Lung (tissue), 16 donors: ENCODE results near the gene NLGN4Y. TPM values are rescaled to one million over a fixed set of nuclear protein-coding genes. Genes with fewer than 3 reads are reported as not detected.

Experiments
- ATAC-seq: fragments of 200-7000 bp; cut with Tn5 transposase; one replicate; pipeline ENCODE4 v1.9.1; 2020; ENCODE audit warnings: moderate number of reproducible peaks; ENCODE audit not compliant: insufficient read depth, low FRiP score
- DNase-seq, 3 donors: peaks; one replicate each; pipeline ENCODE4 v3.0.0-alpha.2; 2013 to 2017
- H3K27ac ChIP-seq, 2 donors: one replicate each; pipeline ENCODE4 v1.5.1; 2013; ENCODE audit warnings: mild to moderate bottlenecking in 2 of 2, moderate library complexity in 2 of 2, control low read depth in 1 of 2, inconsistent platforms in 1 of 2, low read depth in 1 of 2, low read length in 1 of 2
- H3K27me3 ChIP-seq, 3 donors: one replicate each; pipeline ENCODE4 v1.5.1; 2013; ENCODE audit warnings: low read length in 2 of 3; ENCODE audit not compliant: control insufficient read depth in 3 of 3, insufficient read depth in 3 of 3
- H3K36me3 ChIP-seq, 4 donors: one replicate each; pipeline ENCODE4 v1.5.1; 2013; ENCODE audit warnings: low read length in 4 of 4, mild to moderate bottlenecking in 1 of 4, moderate library complexity in 1 of 4; ENCODE audit not compliant: control insufficient read depth in 4 of 4, insufficient read depth in 4 of 4
- H3K4me1 ChIP-seq, 5 donors: one replicate each; pipeline ENCODE4 v1.5.1; 2013; ENCODE audit warnings: low read length in 5 of 5, mild to moderate bottlenecking in 2 of 5, moderate library complexity in 1 of 5; ENCODE audit not compliant: control insufficient read depth in 5 of 5, insufficient read depth in 5 of 5
- H3K4me3 ChIP-seq: one replicate; pipeline ENCODE4 v1.5.1; 2013; ENCODE audit warnings: mild to moderate bottlenecking, control low read depth, moderate library complexity
- H3K9ac ChIP-seq, 2 donors: one replicate each; pipeline ENCODE4 v1.5.1; 2013; ENCODE audit warnings: low read length in 2 of 2, control low read depth in 1 of 2; ENCODE audit not compliant: insufficient read depth in 1 of 2
- H3K9me3 ChIP-seq, 4 donors: one replicate each; pipeline ENCODE4 v1.5.1; 2013; ENCODE audit warnings: low read length in 3 of 4, mild to moderate bottlenecking in 1 of 4, moderate library complexity in 1 of 4; ENCODE audit not compliant: control insufficient read depth in 4 of 4, insufficient read depth in 3 of 4
- WGBS, 2 donors: extraction: QIAGEN DNeasy Blood & Tissue Kit; methylation state at CpG; one replicate each; pipeline ENCODE4 v1.1.7; 2013; 5-methylcytosine and 5-hydroxymethylcytosine counted together
- long read RNA-seq, 5 donors: transcript quantifications; one replicate each; lab custom pipeline, GENCODE V29; 2026
- polyA plus RNA-seq, 2 donors: library from polyadenylated mRNA; stranded (reverse); fragments of 200-250 nt; gene quantifications; one replicate each; pipeline ENCODE4 v1.2.1, GENCODE V29; 2013
- total RNA-seq, 2 donors: library from RNA; depleted of rRNA in 1 of 2; stranded (reverse); fragments of >200 nt in 1 of 2; gene quantifications; one replicate each; pipeline ENCODE4 v1.2.1, GENCODE V29; 2014 to 2021
- TF ChIP-seq, protein P1 (sequence below): IDR thresholded peaks from 2 replicates; pipeline ENCODE4 v1.5.1; 2012; ENCODE audit warnings: mild to moderate bottlenecking; ENCODE audit errors: control extremely low read depth, extremely low read depth
- donor health status: control.
- donor health status: control.
- donor health status: Bipolar disorder and iron deficiency.
- donor health status: healthy.
- donor health status: DM: yes; HTN: yes; CAD: no.

Gene NLGN4Y
- under 1 TPM in 1 of 2 donors, not detected in 1; 0.06 TPM for total RNA-seq
- 1 to 10 TPM in 1 of 2 donors, not detected in 1; 1.5 TPM for polyA plus RNA-seq
- long read RNA-seq, donor 1, result 0 reads
- long read RNA-seq, donor 2, result 0 reads
- long read RNA-seq, donor 3, result 0 reads
- long read RNA-seq, donor 4, partial matches to known transcripts, result 0 of 1 reads
- long read RNA-seq, donor 4, other reads (novel, unspliced or antisense), result 0 of 1 reads
- long read RNA-seq, donor 5, result 0 reads

DNA sequence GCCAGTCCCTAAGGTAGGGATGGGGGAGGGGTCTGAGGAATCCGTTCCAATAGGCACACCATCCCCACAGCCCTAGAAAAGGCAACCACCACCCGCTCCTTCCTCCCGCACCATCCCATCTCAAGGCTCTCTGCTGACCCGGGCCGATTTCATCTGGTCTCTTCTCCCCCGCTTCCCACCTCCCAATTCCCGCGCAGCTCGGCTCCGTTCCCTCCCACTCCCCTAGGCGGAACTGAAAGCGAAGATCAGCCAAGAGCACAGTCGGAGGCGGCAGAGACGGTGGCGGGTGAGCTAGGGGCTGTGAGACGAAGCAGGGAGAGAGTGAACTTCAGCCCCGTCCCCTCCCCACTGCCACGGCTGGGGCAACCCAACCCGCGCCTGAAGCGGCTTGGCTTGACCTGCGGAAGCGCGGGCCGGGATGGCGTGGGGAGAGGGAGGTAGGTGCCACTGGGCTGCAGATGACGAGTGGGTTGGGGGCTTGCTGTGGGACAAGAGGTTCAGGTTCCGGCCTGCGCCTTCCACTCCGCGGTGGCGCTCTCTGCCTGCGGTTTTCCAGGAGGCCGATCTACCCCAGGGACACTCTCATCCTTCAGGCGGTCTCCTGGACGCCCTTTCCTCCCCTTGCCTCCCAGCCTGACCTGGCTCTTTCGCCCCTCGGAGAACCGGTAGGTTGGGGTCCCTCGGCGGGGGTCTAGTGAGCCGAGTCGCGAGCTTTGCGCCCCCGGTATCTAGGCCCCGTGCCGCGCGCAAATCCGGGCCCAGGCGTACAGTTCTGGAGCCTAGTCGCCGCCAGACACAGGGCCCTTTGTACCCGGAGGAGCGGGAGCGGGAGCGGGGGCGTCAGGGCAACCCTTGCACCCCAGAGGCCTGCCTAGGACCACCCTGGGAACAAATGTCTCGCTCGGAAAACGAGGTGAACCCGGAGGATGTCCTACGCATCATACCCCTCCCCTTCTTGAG is at the start of gene NLGN4Y:
Gene NLGN4Y, plus strand, starts transcription at position 258 of the 960 bp plus-strand sequence. CDS start 97,591 bp downstream, outside the sequence.
- H3K27ac ChIP-seq, result no peak within 1 kb of the TSS
- no peaks in the 10 kb centered on the region for H3K9me3 ChIP-seq
- DNase-seq (peak in 1 of 3 donors; percentile 69), ATAC-seq (no peak)
- no peaks in the 10 kb centered on the region for H3K27me3 ChIP-seq
- no peaks in the 10 kb centered on the region for H3K36me3 ChIP-seq
- WGBS, 2 donors, result 1% methylated on average over 48 of the region's 65 CpGs; no CpG with 5 or more reads in 1 of the 2 donors
- TF ChIP-seq, protein P1, sequence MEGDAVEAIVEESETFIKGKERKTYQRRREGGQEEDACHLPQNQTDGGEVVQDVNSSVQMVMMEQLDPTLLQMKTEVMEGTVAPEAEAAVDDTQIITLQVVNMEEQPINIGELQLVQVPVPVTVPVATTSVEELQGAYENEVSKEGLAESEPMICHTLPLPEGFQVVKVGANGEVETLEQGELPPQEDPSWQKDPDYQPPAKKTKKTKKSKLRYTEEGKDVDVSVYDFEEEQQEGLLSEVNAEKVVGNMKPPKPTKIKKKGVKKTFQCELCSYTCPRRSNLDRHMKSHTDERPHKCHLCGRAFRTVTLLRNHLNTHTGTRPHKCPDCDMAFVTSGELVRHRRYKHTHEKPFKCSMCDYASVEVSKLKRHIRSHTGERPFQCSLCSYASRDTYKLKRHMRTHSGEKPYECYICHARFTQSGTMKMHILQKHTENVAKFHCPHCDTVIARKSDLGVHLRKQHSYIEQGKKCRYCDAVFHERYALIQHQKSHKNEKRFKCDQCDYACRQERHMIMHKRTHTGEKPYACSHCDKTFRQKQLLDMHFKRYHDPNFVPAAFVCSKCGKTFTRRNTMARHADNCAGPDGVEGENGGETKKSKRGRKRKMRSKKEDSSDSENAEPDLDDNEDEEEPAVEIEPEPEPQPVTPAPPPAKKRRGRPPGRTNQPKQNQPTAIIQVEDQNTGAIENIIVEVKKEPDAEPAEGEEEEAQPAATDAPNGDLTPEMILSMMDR, result no peak
- no peaks in the 10 kb centered on the region for H3K4me1 ChIP-seq
- H3K9ac ChIP-seq, result no peak within 1 kb of the TSS
- no peak within 1 kb of the TSS for H3K4me3 ChIP-seq

DNA sequence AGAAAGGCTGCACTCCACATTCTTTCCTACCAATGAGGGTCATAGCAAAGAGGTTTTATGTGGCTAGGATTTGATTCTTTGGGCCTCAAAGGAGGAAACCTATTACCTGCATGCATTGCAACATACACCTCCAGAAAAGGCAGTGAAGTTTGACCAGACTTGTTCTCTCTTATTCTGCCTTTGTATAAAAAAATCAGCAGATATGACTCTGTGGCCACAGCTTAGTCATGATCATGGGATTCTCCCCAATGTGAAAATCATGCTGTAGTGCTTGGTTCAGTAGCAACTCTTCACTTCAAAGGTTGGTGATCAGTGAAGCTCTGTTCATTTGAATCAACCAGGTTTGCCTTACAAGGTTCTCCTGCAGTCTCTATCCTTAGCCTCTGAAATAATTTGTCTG is 38.4 kb upstream of the NLGN4Y start:
- no peak for ATAC-seq
- TF ChIP-seq, protein P1, result no peak

DNA sequence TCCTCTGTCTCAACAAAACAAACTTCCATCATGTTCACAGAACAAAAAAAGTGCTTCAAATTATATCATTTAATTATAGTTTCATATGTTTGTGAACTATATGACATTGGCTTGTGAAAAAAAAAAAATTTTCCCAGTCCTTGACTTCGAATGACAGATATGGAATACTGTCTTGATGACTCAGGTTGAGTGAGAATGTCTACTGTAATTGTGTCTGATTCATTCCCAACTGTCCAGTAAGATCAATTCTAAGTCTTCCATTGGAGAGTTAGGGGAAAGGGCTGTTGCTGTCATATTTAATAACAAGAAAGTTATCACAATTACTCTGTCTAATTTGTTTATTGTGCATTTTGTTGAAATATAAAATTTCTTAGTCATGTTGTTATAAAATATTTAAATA is 34.1 kb upstream of the NLGN4Y start:
- H3K27me3 ChIP-seq, result no peaks in the 10 kb centered on the region
- no peaks in the 10 kb centered on the region for H3K36me3 ChIP-seq
- H3K9ac ChIP-seq, result no peak overlapping the region
- no peaks in the 10 kb centered on the region for H3K9me3 ChIP-seq
- WGBS, 2 donors, result 77% methylated on average over 1 of the region's 1 CpG; no CpG with 5 or more reads in 1 of the 2 donors
- TF ChIP-seq, protein P1, result no peak
- DNase-seq (no peak), ATAC-seq (no peak)
- H3K4me1 ChIP-seq, result no peaks in the 10 kb centered on the region
- H3K27ac ChIP-seq, result no peak overlapping the region
- no peak overlapping the region for H3K4me3 ChIP-seq

More for the DNA sequence above, 38.4 kb upstream of the NLGN4Y start:
- no peak overlapping the region for H3K9ac ChIP-seq
- H3K27ac ChIP-seq, result no peak overlapping the region
- no peaks in the 10 kb centered on the region for H3K27me3 ChIP-seq
- no peak for DNase-seq
- no peaks in the 10 kb centered on the region for H3K36me3 ChIP-seq
- H3K4me1 ChIP-seq, result no peaks in the 10 kb centered on the region
- no peak overlapping the region for H3K4me3 ChIP-seq
- H3K9me3 ChIP-seq, result no peaks in the 10 kb centered on the region
